ENCODE data around the gene GATC. TPM values are rescaled to one million over a fixed set of nuclear protein-coding genes. Genes with fewer than 3 reads are reported as not detected.

GATC gene, protein sequence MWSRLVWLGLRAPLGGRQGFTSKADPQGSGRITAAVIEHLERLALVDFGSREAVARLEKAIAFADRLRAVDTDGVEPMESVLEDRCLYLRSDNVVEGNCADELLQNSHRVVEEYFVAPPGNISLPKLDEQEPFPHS
- total RNA-seq, result 16.9 and 22.9 TPM in 2 replicates

DNA sequence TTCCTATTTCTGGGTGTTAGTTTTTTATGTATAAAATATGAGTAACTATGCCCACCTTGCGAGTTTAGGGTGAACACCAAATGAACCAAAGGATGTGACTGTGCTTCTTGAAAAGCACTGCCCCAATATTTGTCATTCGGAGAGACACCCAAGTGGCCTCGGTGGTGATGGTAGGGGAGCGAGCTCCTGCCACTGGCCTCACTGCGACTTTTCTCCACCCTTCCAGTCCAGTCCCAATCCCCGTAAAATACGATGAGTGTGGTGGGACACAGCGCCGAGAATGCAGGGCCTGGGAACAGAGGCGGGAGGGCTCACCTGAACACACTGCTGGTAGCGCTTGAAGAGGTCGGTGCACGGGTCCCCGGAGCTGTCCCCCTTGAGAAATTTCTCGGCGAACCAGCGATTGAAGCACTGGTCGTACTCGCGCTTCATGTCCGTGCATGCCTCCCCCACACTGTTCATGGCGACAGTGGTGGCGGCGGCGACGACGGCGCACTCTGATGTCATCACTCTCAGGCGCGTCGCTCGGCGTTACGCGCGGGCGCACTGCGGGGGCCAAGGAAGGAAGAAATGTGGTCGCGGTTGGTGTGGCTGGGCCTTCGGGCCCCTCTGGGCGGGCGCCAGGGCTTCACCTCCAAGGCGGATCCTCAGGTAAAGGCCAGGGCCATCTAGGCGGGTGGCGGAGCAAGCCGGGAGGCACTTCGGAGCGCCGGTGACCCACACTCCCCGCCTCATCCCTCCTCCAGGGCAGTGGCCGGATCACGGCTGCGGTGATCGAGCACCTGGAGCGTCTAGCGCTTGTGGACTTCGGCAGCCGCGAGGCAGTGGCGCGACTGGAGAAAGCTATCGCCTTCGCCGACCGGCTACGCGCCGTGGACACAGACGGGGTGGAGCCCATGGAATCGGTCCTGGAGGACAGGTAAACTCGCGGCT lies at the start of gene GATC, which contains the start of gene TRIAP1:
TSS of gene GATC (plus strand) at position 534 of the 933 bp plus-strand sequence. CDS start at position 571, 37 bp downstream.
TSS of gene TRIAP1 (minus strand) at position 474 of the 933 bp plus-strand sequence. CDS start at position 462, 12 bp downstream.

DNA sequence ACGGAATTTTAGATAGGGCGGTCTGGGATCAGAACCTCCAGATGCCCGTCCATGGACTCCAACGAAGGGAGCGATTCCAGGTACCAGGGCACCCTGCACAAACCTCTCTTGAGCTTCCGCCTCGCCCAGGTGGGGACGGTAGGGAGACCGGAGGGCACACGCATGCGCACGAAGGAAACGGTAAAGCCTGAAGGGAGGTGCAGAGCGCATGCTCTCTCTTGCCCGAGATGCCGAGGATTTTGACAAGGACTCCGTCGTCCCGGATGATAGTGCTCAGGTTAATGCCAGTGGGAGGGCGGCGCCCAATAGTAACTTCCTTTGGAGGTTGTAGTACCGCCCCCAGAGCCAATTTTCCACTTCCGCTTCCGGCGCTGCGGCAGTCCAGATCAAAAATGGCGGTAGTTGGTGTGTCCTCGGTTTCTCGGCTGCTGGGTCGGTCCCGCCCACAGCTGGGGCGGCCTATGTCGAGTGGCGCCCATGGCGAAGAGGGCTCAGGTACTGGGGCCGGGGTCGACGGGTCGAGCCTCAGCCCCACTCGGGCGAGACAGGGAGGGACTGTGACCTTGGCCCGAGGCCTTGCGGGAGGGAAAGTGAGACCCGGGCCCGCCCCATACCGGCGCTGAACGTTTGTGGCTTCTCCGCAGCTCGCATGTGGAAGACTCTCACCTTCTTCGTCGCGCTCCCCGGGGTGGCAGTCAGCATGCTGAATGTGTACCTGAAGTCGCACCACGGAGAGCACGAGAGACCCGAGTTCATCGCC lies 8.3 kb upstream of the GATC start, which contains the start of gene COX6A1:
TSS of gene COX6A1 (plus strand) at position 379 of the 760 bp plus-strand sequence. CDS start at position 393, 14 bp downstream.

DNA sequence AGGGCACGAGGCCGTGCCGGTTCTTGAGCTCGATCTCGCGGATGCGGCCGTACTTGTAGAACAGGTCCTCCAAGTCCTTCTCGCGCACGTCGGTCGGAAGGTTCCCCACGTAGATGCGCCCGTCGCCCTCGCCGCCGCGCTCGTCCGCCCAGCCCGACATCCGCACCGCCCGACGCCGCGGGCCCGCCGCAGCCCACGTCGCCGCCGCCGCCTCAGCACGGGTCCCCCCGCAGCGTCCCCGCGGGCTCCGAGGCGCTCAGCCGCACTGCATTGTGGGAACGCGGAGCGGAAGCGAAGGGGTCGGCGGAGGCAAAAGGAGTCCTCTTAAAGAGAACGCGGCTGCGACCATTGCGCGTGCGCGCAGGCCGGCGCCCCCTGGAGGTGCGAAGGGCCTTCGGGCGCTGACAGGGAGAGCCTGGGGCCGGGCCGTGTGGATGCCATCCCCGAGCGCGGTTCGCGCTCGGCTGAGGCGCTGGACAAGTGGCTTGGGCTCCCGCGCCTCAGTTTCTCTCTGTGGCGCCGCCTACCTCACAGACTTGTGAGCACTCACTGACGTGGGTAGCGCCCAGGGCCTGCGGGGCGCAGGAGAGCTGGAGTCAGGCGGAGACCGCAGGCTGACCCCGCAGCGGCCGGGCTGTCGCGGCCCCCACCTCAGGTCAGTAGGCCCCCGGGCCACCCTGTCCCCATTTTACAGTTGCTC lies 23.4 kb downstream of the GATC start, which contains the start of gene SRSF9:
TSS of gene SRSF9 (minus strand) at position 299 of the 700 bp plus-strand sequence. CDS start at position 160, 139 bp downstream.

DNA sequence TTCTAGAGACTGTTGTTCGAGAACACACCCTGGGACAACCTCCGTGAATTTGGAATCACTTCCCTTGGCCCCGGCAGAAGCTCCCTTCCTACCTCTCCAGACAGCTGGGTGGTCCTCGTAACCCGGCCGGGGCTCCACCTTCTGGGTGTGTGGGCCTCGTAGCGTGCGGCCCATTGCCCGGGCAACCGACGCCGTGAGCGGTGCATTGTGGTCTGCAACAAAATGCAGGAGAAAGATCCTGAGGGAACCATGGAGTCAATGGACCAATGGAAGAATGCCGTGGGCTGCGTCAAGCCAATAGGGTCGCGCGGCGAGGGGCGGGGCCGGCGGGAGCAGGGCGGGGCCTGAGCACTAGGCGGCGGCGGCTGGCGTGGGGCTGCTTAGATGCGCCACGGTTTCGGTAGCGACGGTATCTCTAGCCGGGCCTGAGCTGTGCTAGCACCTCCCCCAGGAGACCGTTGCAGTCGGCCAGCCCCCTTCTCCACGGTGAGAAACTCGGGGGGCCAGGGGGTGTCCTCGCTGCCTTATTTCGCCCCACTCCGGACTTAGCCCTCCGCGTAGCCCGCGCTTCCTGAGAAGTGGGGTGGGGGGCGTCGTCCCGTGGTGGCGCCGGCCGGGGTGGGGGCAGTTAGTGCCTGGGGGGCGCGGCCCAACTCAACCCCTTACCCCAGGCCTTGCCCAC lies 49.6 kb downstream of the GATC start, which contains the start of gene DYNLL1:
TSS of gene DYNLL1 (plus strand) at position 383 of the 682 bp plus-strand sequence. CDS start 309 bp downstream, outside the sequence.

Other genes starting within 250 kb of the GATC start
- gene RPLP0, start 245.3 kb upstream of the GATC start, total RNA-seq, result 6,143 and 7,072 TPM in 2 replicates
- 57.2 and 95.7 TPM in 2 replicates for gene PXN, start 180.7 kb upstream of the GATC start, total RNA-seq
- under 0.01 TPM in 2 replicates for gene RNU4-2, start 154.5 kb upstream of the GATC start, total RNA-seq
- gene RNU4-1, start 153.2 kb upstream of the GATC start, total RNA-seq, result under 0.01 TPM in 2 replicates
- gene SIRT4, start 144.1 kb upstream of the GATC start, total RNA-seq, result 0.78 and 5.6 TPM in 2 replicates
- not detected in 2 replicates for gene PLA2G1B, start 118.7 kb upstream of the GATC start, total RNA-seq
- 0.16 and 0.78 TPM in 2 replicates for gene MSI1, start 77.3 kb upstream of the GATC start, total RNA-seq
- 398 and 667 TPM in 2 replicates for gene COX6A1, start 8.3 kb upstream of the GATC start, total RNA-seq
- gene TRIAP1, start 60 bp upstream of the GATC start, total RNA-seq, result 29.0 and 33.6 TPM in 2 replicates
- gene SRSF9, start 23.3 kb downstream of the GATC start, total RNA-seq, result 72.5 and 84.2 TPM in 2 replicates
- 244 and 390 TPM in 2 replicates for gene DYNLL1, start 49.7 kb downstream of the GATC start, total RNA-seq
- 30.8 and 44.9 TPM in 2 replicates for gene COQ5, start 82.7 kb downstream of the GATC start, total RNA-seq
- 106 and 123 TPM in 2 replicates for gene RNF10, start 87.9 kb downstream of the GATC start, total RNA-seq
- gene POP5, start 135.0 kb downstream of the GATC start, total RNA-seq, result 18.1 and 37.8 TPM in 2 replicates
- gene CABP1, start 194.2 kb downstream of the GATC start, total RNA-seq, result 0.65 and 0.88 TPM in 2 replicates
- gene MLEC, start 240.7 kb downstream of the GATC start, total RNA-seq, result 80.1 and 109 TPM in 2 replicates

All from epithelial cell of alveolus of lung (primary cell).